ENCODE results near the gene LRMDA.

DNA sequence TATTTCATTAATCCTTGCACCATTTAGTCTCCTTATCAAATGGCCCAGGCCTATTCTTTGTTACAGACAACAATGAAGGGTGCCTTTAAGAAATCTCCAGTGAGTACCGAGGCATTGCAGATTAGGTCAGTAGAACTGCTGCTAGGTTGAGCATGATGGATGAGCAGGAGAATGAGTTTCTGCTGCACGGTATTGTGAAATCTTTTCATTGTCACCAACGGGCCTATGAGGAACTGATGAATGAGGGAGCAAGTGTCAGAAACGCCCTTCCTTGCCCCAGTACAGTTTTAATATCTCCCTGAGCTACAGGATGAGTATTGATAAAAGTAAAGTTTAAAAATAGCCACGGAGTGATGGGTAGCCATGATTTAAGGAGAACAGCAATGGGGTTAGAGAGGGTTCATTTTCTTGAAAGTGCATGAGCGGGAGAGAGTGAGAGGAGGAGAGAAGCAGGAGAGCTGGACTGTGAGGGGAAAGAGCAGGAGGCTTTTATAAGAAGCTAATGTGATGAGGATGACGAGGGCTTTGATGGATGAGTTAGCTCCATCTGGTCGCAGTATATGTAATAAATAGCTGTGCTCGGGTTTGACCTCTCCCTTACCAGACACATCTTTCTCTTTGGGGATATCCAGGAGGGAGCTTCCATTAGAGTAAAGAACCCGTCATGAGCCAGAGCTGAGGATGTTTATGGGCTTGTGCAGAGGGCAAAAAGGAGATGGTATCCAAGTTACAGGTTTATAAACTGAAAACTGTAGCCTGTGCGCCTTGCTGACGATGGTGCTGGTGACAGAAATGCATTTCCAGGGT, 526.1 kb downstream of the LRMDA start:
- TF ChIP-seq, protein P1, sequence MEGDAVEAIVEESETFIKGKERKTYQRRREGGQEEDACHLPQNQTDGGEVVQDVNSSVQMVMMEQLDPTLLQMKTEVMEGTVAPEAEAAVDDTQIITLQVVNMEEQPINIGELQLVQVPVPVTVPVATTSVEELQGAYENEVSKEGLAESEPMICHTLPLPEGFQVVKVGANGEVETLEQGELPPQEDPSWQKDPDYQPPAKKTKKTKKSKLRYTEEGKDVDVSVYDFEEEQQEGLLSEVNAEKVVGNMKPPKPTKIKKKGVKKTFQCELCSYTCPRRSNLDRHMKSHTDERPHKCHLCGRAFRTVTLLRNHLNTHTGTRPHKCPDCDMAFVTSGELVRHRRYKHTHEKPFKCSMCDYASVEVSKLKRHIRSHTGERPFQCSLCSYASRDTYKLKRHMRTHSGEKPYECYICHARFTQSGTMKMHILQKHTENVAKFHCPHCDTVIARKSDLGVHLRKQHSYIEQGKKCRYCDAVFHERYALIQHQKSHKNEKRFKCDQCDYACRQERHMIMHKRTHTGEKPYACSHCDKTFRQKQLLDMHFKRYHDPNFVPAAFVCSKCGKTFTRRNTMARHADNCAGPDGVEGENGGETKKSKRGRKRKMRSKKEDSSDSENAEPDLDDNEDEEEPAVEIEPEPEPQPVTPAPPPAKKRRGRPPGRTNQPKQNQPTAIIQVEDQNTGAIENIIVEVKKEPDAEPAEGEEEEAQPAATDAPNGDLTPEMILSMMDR (IDR thresholded peaks at IDR 0.05), result no peak
- TF ChIP-seq EZH2 (IDR thresholded peaks at IDR 0.05), result no peak

Measured in neural progenitor cell (in vitro differentiated cells).